Retinal pigment epithelial cell (primary cell): ENCODE results near the gene THYN1.

ENCODE experiments used
- DNase-seq: peaks from one replicate; pipeline ENCODE4 v3.0.0-alpha.2; 2010; ENCODE audit warnings: low read depth
- H3K4me3 ChIP-seq: 2 replicates; pipeline ENCODE4 v1.5.1; 2011; ENCODE audit warnings: mild to moderate bottlenecking, low read length, control low read depth, moderate library complexity
- TF ChIP-seq, protein P1 (sequence below): conservative IDR thresholded peaks from 2 replicates; pipeline ENCODE4 v1.5.1; 2011; ENCODE audit warnings: low read depth, low read length, control low read depth, inconsistent platforms

The THYN1 gene

GRCh38 chr11:134272381-134273316, 19.5 kb upstream of the THYN1 start:
- no peak for DNase-seq
- H3K4me3 ChIP-seq = no peak overlapping the region
- TF ChIP-seq, protein P1, sequence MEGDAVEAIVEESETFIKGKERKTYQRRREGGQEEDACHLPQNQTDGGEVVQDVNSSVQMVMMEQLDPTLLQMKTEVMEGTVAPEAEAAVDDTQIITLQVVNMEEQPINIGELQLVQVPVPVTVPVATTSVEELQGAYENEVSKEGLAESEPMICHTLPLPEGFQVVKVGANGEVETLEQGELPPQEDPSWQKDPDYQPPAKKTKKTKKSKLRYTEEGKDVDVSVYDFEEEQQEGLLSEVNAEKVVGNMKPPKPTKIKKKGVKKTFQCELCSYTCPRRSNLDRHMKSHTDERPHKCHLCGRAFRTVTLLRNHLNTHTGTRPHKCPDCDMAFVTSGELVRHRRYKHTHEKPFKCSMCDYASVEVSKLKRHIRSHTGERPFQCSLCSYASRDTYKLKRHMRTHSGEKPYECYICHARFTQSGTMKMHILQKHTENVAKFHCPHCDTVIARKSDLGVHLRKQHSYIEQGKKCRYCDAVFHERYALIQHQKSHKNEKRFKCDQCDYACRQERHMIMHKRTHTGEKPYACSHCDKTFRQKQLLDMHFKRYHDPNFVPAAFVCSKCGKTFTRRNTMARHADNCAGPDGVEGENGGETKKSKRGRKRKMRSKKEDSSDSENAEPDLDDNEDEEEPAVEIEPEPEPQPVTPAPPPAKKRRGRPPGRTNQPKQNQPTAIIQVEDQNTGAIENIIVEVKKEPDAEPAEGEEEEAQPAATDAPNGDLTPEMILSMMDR = no peak

- no peak for DNase-seq
- H3K4me3 ChIP-seq = no peak overlapping the region
- TF ChIP-seq, protein P1 = no peak
These were observed 18.8 kb upstream of the THYN1 start for GRCh38 chr11:134271978-134272377.

GRCh38 chr11:134270250-134270714, 17.1 kb upstream of the THYN1 start:
- DNase-seq = no peak
- H3K4me3 ChIP-seq = no peak overlapping the region
- TF ChIP-seq, protein P1 = peak; percentile 33

DNA sequence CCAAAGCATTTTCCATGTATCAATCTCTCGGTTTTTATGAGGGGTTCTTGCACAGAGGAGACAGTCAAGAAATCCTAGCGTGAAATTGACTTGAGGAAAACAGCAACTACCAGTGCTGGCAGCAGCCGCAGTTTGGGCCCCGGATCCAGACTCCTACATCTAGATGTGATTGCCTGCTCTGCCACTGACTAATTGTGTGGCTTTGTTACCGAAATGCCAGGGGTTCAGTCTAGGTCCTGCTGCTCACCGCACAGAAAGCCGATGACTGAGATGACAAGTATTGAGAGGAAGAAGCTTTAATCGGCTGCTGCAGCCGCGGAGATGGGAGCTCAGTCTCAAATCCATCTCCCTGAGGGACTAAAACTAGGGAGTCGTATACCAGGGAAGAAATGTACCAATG, 14.8 kb upstream of the THYN1 start:
- TF ChIP-seq, protein P1 = no peak
- H3K4me3 ChIP-seq = no peak overlapping the region
- no peak for DNase-seq

- TF ChIP-seq, protein P1 = no peak
- peak; percentile 43 for DNase-seq
- no peak overlapping the region for H3K4me3 ChIP-seq
These were observed 14.3 kb upstream of the THYN1 start for GRCh38 chr11:134267461-134267860.

DNA sequence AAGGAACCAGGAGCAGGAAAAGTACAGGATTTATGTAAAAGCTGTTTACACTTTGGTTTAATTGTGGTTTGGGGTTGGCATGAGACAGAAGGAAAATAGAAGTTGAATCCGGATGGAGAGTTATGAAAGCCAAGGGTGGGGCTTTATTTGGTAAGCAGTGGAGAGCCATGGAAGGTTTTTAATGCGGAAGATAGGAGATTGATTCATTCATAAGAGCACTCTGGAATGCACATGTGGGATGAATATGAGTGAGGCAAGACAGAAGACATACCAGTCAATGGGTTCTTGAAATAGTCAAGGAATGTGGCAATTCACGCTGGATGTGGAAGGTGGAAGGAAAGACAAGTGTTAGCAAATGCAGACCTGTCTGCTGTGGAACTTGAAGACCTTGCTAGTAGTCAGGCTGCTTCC, 13.7 kb upstream of the THYN1 start:
- no peak for DNase-seq
- H3K4me3 ChIP-seq = no peak overlapping the region

More for the DNA sequence above, 13.7 kb upstream of the THYN1 start:
- TF ChIP-seq, protein P1 = no peak
